H9 (cell line): Measurements from ENCODE around the gene PHKG2. TPM values are rescaled to one million over a fixed set of nuclear protein-coding genes. Genes with fewer than 3 reads are reported as not detected.

Experiments
- DNase-seq: peaks from one replicate; pipeline ENCODE4 v3.0.0-alpha.2; 2017
- H2AFZ ChIP-seq: one replicate; pipeline ENCODE4 v1.6.1; 2013; ENCODE audit warnings: mild to moderate bottlenecking, low read length, control low read depth, moderate library complexity
- H2AK5ac ChIP-seq: 2 replicates; pipeline ENCODE4 v1.6.1; 2013; ENCODE audit warnings: low read length, control low read depth, mixed read lengths; ENCODE audit not compliant: insufficient read length
- H2BK120ac ChIP-seq: one replicate; pipeline ENCODE4 v1.6.1; 2013; ENCODE audit warnings: low read depth, mild to moderate bottlenecking, low read length, control low read depth, inconsistent platforms; ENCODE audit not compliant: poor library complexity, severe bottlenecking
- H2BK12ac ChIP-seq: 2 replicates; pipeline ENCODE4 v1.6.1; 2013; ENCODE audit warnings: low read length, control low read depth, mixed read lengths, low read depth; ENCODE audit not compliant: insufficient read length
- H2BK15ac ChIP-seq: 2 replicates; pipeline ENCODE4 v1.6.1; 2013; ENCODE audit warnings: low read depth, low read length, control low read depth
- H2BK20ac ChIP-seq: one replicate; pipeline ENCODE4 v1.6.1; 2013; ENCODE audit warnings: low read depth, mild to moderate bottlenecking, low read length, control low read depth, inconsistent platforms; ENCODE audit not compliant: poor library complexity, severe bottlenecking
- H2BK5ac ChIP-seq: 2 replicates; pipeline ENCODE4 v1.6.1; 2013; ENCODE audit warnings: low read length, control low read depth, mixed read lengths; ENCODE audit not compliant: insufficient read length
- H3K14ac ChIP-seq: 2 replicates; pipeline ENCODE4 v1.6.1; 2013; ENCODE audit warnings: low read length, control low read depth; ENCODE audit not compliant: insufficient read depth
- H3K18ac ChIP-seq: 2 replicates; pipeline ENCODE4 v1.6.1; 2013; ENCODE audit warnings: low read depth, mild to moderate bottlenecking, mixed read lengths, low read length, control low read depth; ENCODE audit not compliant: insufficient read length
- H3K23ac ChIP-seq: 2 replicates; pipeline ENCODE4 v1.6.1; 2013; ENCODE audit warnings: low read length, control low read depth, mixed read lengths, low read depth; ENCODE audit not compliant: insufficient read length
- H3K23me2 ChIP-seq: 2 replicates; pipeline ENCODE4 v1.6.1; 2013; ENCODE audit warnings: low read depth, mild to moderate bottlenecking, mixed read lengths, low read length, control low read depth; ENCODE audit not compliant: insufficient read length, poor library complexity, severe bottlenecking
- H3K27ac ChIP-seq: 2 replicates; pipeline ENCODE4 v1.5.1; 2013; ENCODE audit warnings: low read length, control low read depth, mixed read lengths, low read depth; ENCODE audit not compliant: insufficient read length
- H3K27me3 ChIP-seq: 2 replicates; pipeline ENCODE4 v1.6.1; 2013; ENCODE audit warnings: low read length, control low read depth, inconsistent platforms; ENCODE audit not compliant: insufficient read depth
- H3K4ac ChIP-seq: 2 replicates; pipeline ENCODE4 v1.6.1; 2013; ENCODE audit warnings: low read depth, mild to moderate bottlenecking, control low read depth, inconsistent platforms, low read length, moderate library complexity
- H3K4me1 ChIP-seq: 2 replicates; pipeline ENCODE4 v1.6.1; 2013; ENCODE audit warnings: low read length, control low read depth, inconsistent platforms; ENCODE audit not compliant: insufficient read depth
- H3K4me2 ChIP-seq: 2 replicates; pipeline ENCODE4 v1.6.1; 2013; ENCODE audit warnings: low read length, control low read depth, mixed read lengths; ENCODE audit not compliant: insufficient read length, insufficient read depth
- H3K56ac ChIP-seq: 2 replicates; pipeline ENCODE4 v1.6.1; 2013; ENCODE audit warnings: low read depth, mild to moderate bottlenecking, mixed read lengths, low read length, control low read depth; ENCODE audit not compliant: insufficient read length
- H3K79me1 ChIP-seq: 2 replicates; pipeline ENCODE4 v1.6.1; 2013; ENCODE audit warnings: low read depth, mild to moderate bottlenecking, moderate library complexity, low read length, control low read depth, inconsistent platforms; ENCODE audit not compliant: insufficient read depth, poor library complexity, severe bottlenecking
- H3K79me2 ChIP-seq: 2 replicates; pipeline ENCODE4 v1.6.1; 2013; ENCODE audit warnings: low read length, control low read depth, inconsistent platforms; ENCODE audit not compliant: insufficient read depth
- H3K9ac ChIP-seq: 2 replicates; pipeline ENCODE4 v1.6.1; 2013; ENCODE audit warnings: low read length, control low read depth, mixed read lengths; ENCODE audit not compliant: insufficient read length; ENCODE audit errors: extremely low read depth
- H3K9me3 ChIP-seq: one replicate; pipeline ENCODE4 v1.6.1; 2013; ENCODE audit warnings: low read depth, low read length, inconsistent platforms; ENCODE audit not compliant: control insufficient read depth
- H3T11ph ChIP-seq: one replicate; pipeline ENCODE4 v1.6.1; 2013; ENCODE audit warnings: mild to moderate bottlenecking, low read length, control low read depth, inconsistent platforms
- H4K20me1 ChIP-seq: one replicate; pipeline ENCODE4 v1.6.1; 2013; ENCODE audit not compliant: control insufficient read depth, insufficient read length, insufficient read depth
- H4K5ac ChIP-seq: 2 replicates; pipeline ENCODE4 v1.6.1; 2013; ENCODE audit warnings: low read depth, mild to moderate bottlenecking, mixed read lengths, low read length, control low read depth; ENCODE audit not compliant: insufficient read length
- H4K8ac ChIP-seq: replicated peaks from 2 replicates; pipeline ENCODE4 v1.6.1; 2013; ENCODE audit warnings: low read length, control low read depth, mixed read lengths, low read depth; ENCODE audit not compliant: insufficient read length
- H4K91ac ChIP-seq: 2 replicates; pipeline ENCODE4 v1.6.1; 2013; ENCODE audit warnings: low read depth, mild to moderate bottlenecking, moderate library complexity, mixed read lengths, low read length, control low read depth; ENCODE audit not compliant: insufficient read length
- H3K27ac Mint-ChIP-seq, 3 experiments: 2 replicates in 2 of 3; 3 replicates in 1 of 3; pipeline ENCODE4 v1.8.0; 2020 to 2021; ENCODE audit warnings: mixed read lengths in 3 of 3, mild to moderate bottlenecking in 1 of 3, moderate library complexity in 1 of 3
- H3K27me3 Mint-ChIP-seq: 2 replicates; pipeline ENCODE4 v1.8.0; 2021; ENCODE audit warnings: low read depth, mild to moderate bottlenecking, moderate library complexity, mixed read lengths
- H3K36me3 Mint-ChIP-seq, 3 experiments: 2 replicates in 2 of 3; 3 replicates in 1 of 3; pipeline ENCODE4 v1.8.0; 2020 to 2021; ENCODE audit warnings: low read depth in 3 of 3, mixed read lengths in 3 of 3; ENCODE audit not compliant: insufficient read depth in 1 of 3
- H3K4me1 Mint-ChIP-seq, 2 experiments: 2 replicates each; pipeline ENCODE4 v1.8.0; 2020; ENCODE audit warnings: mixed read lengths in 2 of 2
- H3K4me3 Mint-ChIP-seq, 2 experiments: 2 replicates in 1 of 2; 3 replicates in 1 of 2; pipeline ENCODE4 v1.8.0; 2020 to 2021; ENCODE audit warnings: mild to moderate bottlenecking in 2 of 2, mixed read lengths in 2 of 2, moderate library complexity in 1 of 2
- H3K9me3 Mint-ChIP-seq, 2 experiments: 2 replicates in 1 of 2; 3 replicates in 1 of 2; pipeline ENCODE4 v1.8.0; 2020; ENCODE audit warnings: mild to moderate bottlenecking in 2 of 2, mixed read lengths in 2 of 2, moderate library complexity in 1 of 2
- WGBS: extraction: QIAGEN DNeasy Blood & Tissue Kit; methylation state at CpG from one replicate; pipeline ENCODE4 v1.1.7; 2013; ENCODE audit warnings: missing lambda C conversion rate, low lambda C conversion rate, mixed read lengths; ENCODE audit not compliant: insufficient read length; ENCODE audit errors: extremely low coverage; 5-methylcytosine and 5-hydroxymethylcytosine counted together
- total RNA-seq: library from RNA; stranded (reverse); gene quantifications from 2 replicates; pipeline ENCODE4 v1.2.1, GENCODE V29; 2021
- TF ChIP-seq, protein P1 (sequence below): fragments of 200-600 bp; sonication (generic); conservative IDR thresholded peaks from 3 replicates; pipeline ENCODE4 v1.8.0; 2021; ENCODE audit warnings: antibody characterized with exemption, mild to moderate bottlenecking

The PHKG2 gene
- total RNA-seq, 1 experiment from 2014 or later: 46.6 TPM

DNA sequence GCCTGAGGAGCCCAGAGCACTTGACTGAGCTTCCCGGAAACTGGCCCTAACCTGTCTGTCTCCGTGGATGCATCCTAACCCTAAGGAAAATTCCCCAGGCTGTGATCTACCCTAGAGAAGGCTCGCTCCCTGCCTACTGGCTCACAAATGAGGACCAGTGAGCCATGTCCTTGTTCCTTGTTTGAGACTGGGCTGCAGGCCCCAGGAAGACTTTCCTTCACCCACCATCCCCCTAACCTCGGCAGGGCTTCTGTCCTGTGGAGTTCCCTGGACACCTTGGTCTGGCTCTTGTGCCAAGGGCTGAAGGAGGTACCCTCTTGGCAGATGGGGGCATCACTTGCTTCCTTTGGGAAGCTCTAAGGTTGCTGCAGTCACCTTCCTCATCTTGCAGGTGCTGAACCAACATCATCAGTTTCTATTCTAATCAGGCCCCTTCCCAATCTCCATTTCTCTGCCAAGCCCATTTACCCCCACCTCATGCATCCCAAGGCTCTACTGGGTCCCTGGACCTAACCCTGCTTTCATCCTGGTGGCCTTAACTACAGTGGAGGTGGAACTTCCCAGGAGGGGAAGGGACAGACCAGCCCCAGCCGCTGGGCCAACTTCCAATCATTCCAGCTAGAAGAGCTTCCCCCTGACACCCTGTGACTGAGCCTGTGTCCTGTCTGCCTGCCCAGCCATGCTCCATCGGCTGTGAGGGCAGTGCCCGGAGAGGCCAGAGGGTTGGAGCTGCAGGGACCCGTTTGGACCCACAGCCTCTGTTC, 26.3 kb downstream of the PHKG2 start:
- no peak overlapping the region for H3K4ac ChIP-seq
- no peak overlapping the region for H3K56ac ChIP-seq
- peak overlapping the region in 1 of 3 experiments; percentile 40; a peak in 1 of 7 replicates for H3K27ac Mint-ChIP-seq
- no peak overlapping the region for H2AFZ ChIP-seq
- no peak overlapping the region for H2BK5ac ChIP-seq
- H4K5ac ChIP-seq: no peak overlapping the region
- no peaks in the 10 kb centered on the region for H4K20me1 ChIP-seq
- peak overlapping the region; percentile 73 for H3K4me2 ChIP-seq
- H3K23ac ChIP-seq: no peak overlapping the region
- H2AK5ac ChIP-seq: no peak overlapping the region
- H3K27ac ChIP-seq: no peak overlapping the region
- H3K79me2 ChIP-seq: no peaks in the 10 kb centered on the region
- no peak overlapping the region for H4K8ac ChIP-seq
- no peak overlapping the region for H2BK15ac ChIP-seq
- H3K36me3 Mint-ChIP-seq: peaks cover 26 to 51% (median 37%) of the 10 kb centered on the region in 3 experiments
- H3K23me2 ChIP-seq: peaks cover 4% of the 10 kb centered on the region
- no peaks in the 10 kb centered on the region for H3K9me3 ChIP-seq
- H3K4me1 ChIP-seq: no peaks in the 10 kb centered on the region
- no peaks in the 10 kb centered on the region for H3K27me3 ChIP-seq
- DNase-seq: no peak
- H3K4me1 Mint-ChIP-seq: peaks cover 18 to 24% of the 10 kb centered on the region in 2 experiments
- no peaks in the 10 kb centered on the region for H3K79me1 ChIP-seq
- H3K18ac ChIP-seq: no peak overlapping the region
- peaks cover 3% of the 10 kb centered on the region; the same call in 1 of the 2 replicates for H3K27me3 Mint-ChIP-seq
- no peak overlapping the region for H3T11ph ChIP-seq
- H3K4me3 Mint-ChIP-seq: peak overlapping the region; percentile 93 to 96
- no peak overlapping the region for H2BK12ac ChIP-seq
- no peaks in the 10 kb centered on the region for H3K9me3 Mint-ChIP-seq
- TF ChIP-seq, protein P1, sequence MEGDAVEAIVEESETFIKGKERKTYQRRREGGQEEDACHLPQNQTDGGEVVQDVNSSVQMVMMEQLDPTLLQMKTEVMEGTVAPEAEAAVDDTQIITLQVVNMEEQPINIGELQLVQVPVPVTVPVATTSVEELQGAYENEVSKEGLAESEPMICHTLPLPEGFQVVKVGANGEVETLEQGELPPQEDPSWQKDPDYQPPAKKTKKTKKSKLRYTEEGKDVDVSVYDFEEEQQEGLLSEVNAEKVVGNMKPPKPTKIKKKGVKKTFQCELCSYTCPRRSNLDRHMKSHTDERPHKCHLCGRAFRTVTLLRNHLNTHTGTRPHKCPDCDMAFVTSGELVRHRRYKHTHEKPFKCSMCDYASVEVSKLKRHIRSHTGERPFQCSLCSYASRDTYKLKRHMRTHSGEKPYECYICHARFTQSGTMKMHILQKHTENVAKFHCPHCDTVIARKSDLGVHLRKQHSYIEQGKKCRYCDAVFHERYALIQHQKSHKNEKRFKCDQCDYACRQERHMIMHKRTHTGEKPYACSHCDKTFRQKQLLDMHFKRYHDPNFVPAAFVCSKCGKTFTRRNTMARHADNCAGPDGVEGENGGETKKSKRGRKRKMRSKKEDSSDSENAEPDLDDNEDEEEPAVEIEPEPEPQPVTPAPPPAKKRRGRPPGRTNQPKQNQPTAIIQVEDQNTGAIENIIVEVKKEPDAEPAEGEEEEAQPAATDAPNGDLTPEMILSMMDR: no peak
- H2BK120ac ChIP-seq: no peak overlapping the region
- no peak overlapping the region for H2BK20ac ChIP-seq
- no peak overlapping the region for H3K14ac ChIP-seq
- H4K91ac ChIP-seq: no peak overlapping the region
- WGBS: no CpG with 5 or more reads among the region's 8 CpGs
- no peak overlapping the region for H3K9ac ChIP-seq
